PC-9 (cell line): Measurements from ENCODE around the gene RARS1. TPM values are rescaled to one million over a fixed set of nuclear protein-coding genes. Genes with fewer than 3 reads are reported as not detected.

ENCODE experiments used
- BruUV-seq: library from RNA; stranded (reverse); fragments of 400-500 nt; replicated peaks from 2 replicates; lab custom pipeline; 2021; lab: Mats Ljungman, UMichigan
- CTCF ChIA-PET: fragments of 300-600 bp; sonication (Branson Sonifier 250); formaldehyde crosslinking; loops from one replicate; lab custom pipeline; 2022; ENCODE audit warnings: antibody characterized with exemption; lab: Charles Lee
- POLR2A ChIA-PET: fragments of 300-600 bp; sonication (Branson Sonifier 250); formaldehyde crosslinking; loops from one replicate; lab custom pipeline; 2022; ENCODE audit warnings: antibody characterized with exemption; ENCODE audit not compliant: unreplicated experiment; lab: Charles Lee
- DNase-seq, 2 experiments: peaks; one replicate each; pipeline versions ENCODE4 v3.0.0 to v3.0.0-alpha.2; 2015 to 2022; ENCODE audit warnings: mixed read lengths in 1 of 2
- H2AFZ ChIP-seq: fragments of 200-600 bp; sonication (generic); 2 replicates; pipeline ENCODE4 v1.8.1; 2017; ENCODE audit warnings: antibody characterized with exemption
- H3F3A ChIP-seq: fragments of 200-600 bp; sonication (generic); 2 replicates; pipeline ENCODE4 v1.8.1; 2017; ENCODE audit warnings: antibody characterized with exemption, mild to moderate bottlenecking, low read depth; ENCODE audit not compliant: insufficient read depth
- H3K27ac ChIP-seq: fragments of 200-600 bp; sonication (generic); 2 replicates; pipeline ENCODE4 v1.6.1; 2016; ENCODE audit warnings: mixed run types
- H3K27me3 ChIP-seq: fragments of 200-600 bp; sonication (generic); 2 replicates; pipeline ENCODE4 v1.6.1; 2016; ENCODE audit warnings: low read depth, mixed run types; ENCODE audit not compliant: insufficient read depth
- H3K36me3 ChIP-seq: fragments of 200-600 bp; sonication (generic); 2 replicates; pipeline ENCODE4 v1.6.1; 2016; ENCODE audit warnings: low read depth, mixed run types
- H3K4me1 ChIP-seq: fragments of 200-600 bp; sonication (generic); replicated peaks from 2 replicates; pipeline ENCODE4 v1.6.1; 2016; ENCODE audit warnings: mixed run types; ENCODE audit not compliant: insufficient read depth
- H3K4me2 ChIP-seq: fragments of 200-600 bp; sonication (generic); 2 replicates; pipeline ENCODE4 v1.6.1; 2017; ENCODE audit warnings: mixed run types
- H3K4me3 ChIP-seq: fragments of 200-600 bp; sonication (generic); 2 replicates; pipeline ENCODE4 v1.6.1; 2016; ENCODE audit warnings: mixed run types
- H3K79me2 ChIP-seq: fragments of 200-600 bp; sonication (generic); 2 replicates; pipeline ENCODE4 v1.6.1; 2017; ENCODE audit warnings: low read depth, mixed run types
- H3K9me2 ChIP-seq: fragments of 200-600 bp; sonication (generic); 2 replicates; pipeline ENCODE4 v1.8.1; 2017; ENCODE audit warnings: mild to moderate bottlenecking; ENCODE audit not compliant: insufficient read depth
- H3K9me3 ChIP-seq: fragments of 200-600 bp; sonication (generic); 2 replicates; pipeline ENCODE4 v1.8.1; 2016; ENCODE audit warnings: low read depth; ENCODE audit not compliant: insufficient read depth
- H4K20me1 ChIP-seq: fragments of 200-600 bp; sonication (generic); 2 replicates; pipeline ENCODE4 v1.8.1; 2017; ENCODE audit not compliant: insufficient read depth
- EZH2 ChIP-seq: fragments of 200-600 bp; sonication (generic); IDR thresholded peaks from 2 replicates; pipeline ENCODE4 v1.8.0; 2017; ENCODE audit warnings: antibody characterized with exemption, low read depth
- intact Hi-C: fragments of 100-400 bp; cut with micrococcal nuclease; formaldehyde crosslinking; loops from one replicate; pipeline ENCODE4 v1.10.0; 2022; ENCODE audit not compliant: unreplicated experiment
- total RNA-seq: library from RNA; stranded (reverse); gene quantifications from 2 replicates; pipeline ENCODE4 v1.2.3, GENCODE V29; 2021
- TF ChIP-seq, protein P1 (sequence below): fragments of 200-600 bp; sonication (generic); conservative IDR thresholded peaks from 2 replicates; pipeline ENCODE4 v1.6.1; 2017; ENCODE audit warnings: mixed run types, antibody characterized with exemption, mild to moderate bottlenecking, moderate library complexity

Gene RARS1
- total RNA-seq, 1 experiment from 2014 or later: 125 TPM

DNA sequence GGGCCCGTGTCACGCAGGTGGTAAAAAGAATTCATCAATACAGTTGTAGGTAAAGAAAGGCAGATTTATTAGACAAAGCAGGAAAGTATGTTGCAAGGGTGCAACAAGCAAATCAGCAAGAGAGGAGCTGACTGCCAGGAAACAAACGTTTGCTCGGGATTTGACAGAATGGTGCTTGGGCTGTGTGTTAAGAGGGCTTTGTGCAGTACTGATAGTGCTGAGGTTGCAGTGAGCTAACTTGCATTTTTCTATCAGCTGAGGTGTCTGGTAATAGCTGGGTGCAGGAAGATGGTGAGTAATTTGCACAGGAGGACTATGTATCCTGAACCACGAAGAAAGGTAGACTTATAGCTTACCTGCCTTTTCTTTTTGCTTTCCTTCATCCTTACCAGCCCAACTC is 3.9 kb upstream of the RARS1 start:
- peaks cover 5% of the 10 kb centered on the region for H3K4me1 ChIP-seq
- H3K79me2 ChIP-seq: peaks cover 10% of the 10 kb centered on the region
- H3K36me3 ChIP-seq: no peaks in the 10 kb centered on the region
- no peak overlapping the region for H3K4me2 ChIP-seq
- H3K27me3 ChIP-seq: no peaks in the 10 kb centered on the region
- H2AFZ ChIP-seq: no peak overlapping the region
- peaks cover 4% of the 10 kb centered on the region; the same call in 1 of the 2 replicates for H3F3A ChIP-seq
- no TSS peak for BruUV-seq
- POLR2A ChIA-PET: no interaction called here
- no peaks in the 10 kb centered on the region for H3K9me2 ChIP-seq
- no peak overlapping the region for H3K4me3 ChIP-seq
- intact Hi-C loops: loop anchor here (10.0 kb wide), 2 partner anchors 92 to 192 kb away; partner anchors contain the start of gene PANK3
- no peaks in the 10 kb centered on the region for H4K20me1 ChIP-seq
- DNase-seq: no peak
- H3K27ac ChIP-seq: no peak overlapping the region
- no peaks in the 10 kb centered on the region for H3K9me3 ChIP-seq
- CTCF ChIA-PET: no interaction called here
- no peak for TF ChIP-seq EZH2

GRCh38 chr5:168489059-168489458 is 2.8 kb downstream of the RARS1 start:
- ChIA-PET CTCF (no interaction called here), POLR2A (no interaction called here)

DNA sequence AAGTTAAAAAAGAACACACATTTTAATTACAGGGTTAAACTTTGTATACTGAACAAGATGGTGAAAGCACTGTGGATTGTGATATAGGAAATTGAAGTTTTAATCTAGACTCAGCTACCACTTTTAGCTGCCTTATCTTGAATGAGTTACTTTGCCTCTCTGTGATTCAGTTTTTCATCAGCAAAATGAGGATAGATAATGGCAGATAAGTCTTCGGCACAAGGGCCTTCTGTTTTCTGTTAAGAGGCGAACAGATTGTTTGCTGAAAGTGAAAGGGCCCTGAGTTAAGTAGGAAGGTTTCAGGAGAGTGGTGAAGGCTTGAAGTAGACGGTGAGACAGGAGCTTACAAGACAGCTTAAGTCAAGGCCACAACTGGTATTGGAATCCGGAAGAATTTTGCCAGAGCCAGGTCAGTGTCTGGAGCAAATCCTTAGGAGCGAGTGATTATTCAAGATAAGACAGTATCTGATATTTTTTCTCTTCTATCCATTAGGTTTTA is 7.8 kb downstream of the RARS1 start:
- Histone ChIP-seq H3K4me2 (no peak overlapping the region), H4K20me1 (peaks cover 35% of the 10 kb centered on the region; the same call in 1 of the 2 replicates), H3K9me3 (no peaks in the 10 kb centered on the region), H3K9me2 (no peaks in the 10 kb centered on the region), H3K27me3 (no peaks in the 10 kb centered on the region), H3K4me3 (no peak overlapping the region), H3K36me3 (peaks cover 64% of the 10 kb centered on the region), H2AFZ (no peak overlapping the region), H3K79me2 (peaks cover 5% of the 10 kb centered on the region), H3K4me1 (no peaks in the 10 kb centered on the region), H3F3A (peaks cover 15% of the 10 kb centered on the region; the same call in 1 of the 2 replicates), H3K27ac (no peak overlapping the region)
- no TSS peak for BruUV-seq
- TF ChIP-seq EZH2: no peak
- TF ChIP-seq, protein P1, sequence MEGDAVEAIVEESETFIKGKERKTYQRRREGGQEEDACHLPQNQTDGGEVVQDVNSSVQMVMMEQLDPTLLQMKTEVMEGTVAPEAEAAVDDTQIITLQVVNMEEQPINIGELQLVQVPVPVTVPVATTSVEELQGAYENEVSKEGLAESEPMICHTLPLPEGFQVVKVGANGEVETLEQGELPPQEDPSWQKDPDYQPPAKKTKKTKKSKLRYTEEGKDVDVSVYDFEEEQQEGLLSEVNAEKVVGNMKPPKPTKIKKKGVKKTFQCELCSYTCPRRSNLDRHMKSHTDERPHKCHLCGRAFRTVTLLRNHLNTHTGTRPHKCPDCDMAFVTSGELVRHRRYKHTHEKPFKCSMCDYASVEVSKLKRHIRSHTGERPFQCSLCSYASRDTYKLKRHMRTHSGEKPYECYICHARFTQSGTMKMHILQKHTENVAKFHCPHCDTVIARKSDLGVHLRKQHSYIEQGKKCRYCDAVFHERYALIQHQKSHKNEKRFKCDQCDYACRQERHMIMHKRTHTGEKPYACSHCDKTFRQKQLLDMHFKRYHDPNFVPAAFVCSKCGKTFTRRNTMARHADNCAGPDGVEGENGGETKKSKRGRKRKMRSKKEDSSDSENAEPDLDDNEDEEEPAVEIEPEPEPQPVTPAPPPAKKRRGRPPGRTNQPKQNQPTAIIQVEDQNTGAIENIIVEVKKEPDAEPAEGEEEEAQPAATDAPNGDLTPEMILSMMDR: no peak
- ChIA-PET POLR2A (no interaction called here), CTCF (no interaction called here)
- intact Hi-C loops: no loop called here
- DNase-seq: no peak

More at GRCh38 chr5:168489059-168489458, 2.8 kb downstream of the RARS1 start:
- Histone ChIP-seq H3K4me3 (no peak overlapping the region), H4K20me1 (peaks cover 28% of the 10 kb centered on the region; the same call in 1 of the 2 replicates), H3K36me3 (peaks cover 52% of the 10 kb centered on the region), H3K4me2 (no peak overlapping the region), H3K27me3 (no peaks in the 10 kb centered on the region), H3K79me2 (peaks cover 31% of the 10 kb centered on the region), H3K27ac (no peak overlapping the region), H2AFZ (no peak overlapping the region), H3K9me3 (no peaks in the 10 kb centered on the region), H3K4me1 (peaks cover 11% of the 10 kb centered on the region), H3K9me2 (no peaks in the 10 kb centered on the region), H3F3A (peaks cover 7% of the 10 kb centered on the region)
- no peak for DNase-seq
- intact Hi-C loops: loop anchor here (5.0 to 10.0 kb wide), 3 partner anchors 86 to 202 kb away; partner anchors contain the start of gene PANK3
- no TSS peak for BruUV-seq
- TF ChIP-seq, protein P1: no peak
- no peak for TF ChIP-seq EZH2
